ENCODE data around the gene PFDN4. TPM values are rescaled to one million over a fixed set of nuclear protein-coding genes. Genes with fewer than 3 reads are reported as not detected.

Gene PFDN4
- total RNA-seq, 1 experiment from 2014 or later: 90.1 TPM

- peaks cover 6% of the 10 kb centered on the region; the same call in 1 of the 2 replicates for H3K9me3 Mint-ChIP-seq
- ChIA-PET POLR2A (no interaction called here), CTCF (interaction anchor here (1.0 to 2.0 kb wide), 2 partner anchors 66 to 479 kb away, joined by 3 to 6 read pairs; no protein-coding TSS in a partner anchor)
- DNase-seq (ENCODE audit: low spot score): no peak
- ATAC-seq: no peak
- no peak overlapping the region for H3K4me3 Mint-ChIP-seq
- TF ChIP-seq, protein P1, sequence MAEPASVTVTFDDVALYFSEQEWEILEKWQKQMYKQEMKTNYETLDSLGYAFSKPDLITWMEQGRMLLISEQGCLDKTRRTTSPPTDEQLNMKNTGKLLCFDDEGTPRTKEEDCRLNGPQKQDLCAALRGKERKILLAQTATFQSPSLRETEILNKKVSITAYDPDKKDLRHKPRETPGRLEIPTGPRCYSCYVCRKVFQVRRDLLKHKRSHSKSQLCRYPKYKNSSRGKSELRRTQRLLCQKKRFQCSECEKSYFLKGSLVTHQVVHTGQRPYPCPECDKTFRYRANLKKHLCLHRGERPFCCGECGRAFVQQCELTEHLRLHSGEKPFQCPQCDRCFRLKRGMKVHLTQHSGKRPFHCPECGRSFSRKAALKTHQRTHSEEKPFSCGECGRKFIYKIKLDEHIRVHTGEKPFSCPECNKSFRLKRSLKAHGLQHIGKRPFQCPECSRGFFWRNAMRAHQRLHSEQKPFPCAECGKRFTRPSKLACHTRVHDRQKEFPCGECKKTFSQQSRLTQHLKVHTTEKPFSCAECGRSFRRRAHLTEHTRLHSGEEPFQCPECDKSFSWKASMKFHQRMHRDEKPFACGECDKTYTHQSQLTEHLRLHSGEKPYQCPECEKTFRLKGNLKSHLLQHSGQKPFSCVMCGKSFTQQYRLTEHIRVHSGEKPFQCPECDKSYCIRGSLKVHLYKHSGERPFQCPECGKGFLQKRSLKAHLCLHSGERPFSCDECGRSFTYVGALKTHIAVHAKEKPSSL (CRISPR knock-in tag; conservative IDR thresholded peaks at IDR 0.05): no peak
- TF ChIP-seq USF2 (CRISPR knock-in tag; IDR thresholded peaks at IDR 0.05) (no peak), NR1H2 (CRISPR knock-in tag; IDR thresholded peaks at IDR 0.05) (no peak), SP1 (CRISPR knock-in tag; conservative IDR thresholded peaks at IDR 0.05) (no peak)
- TF ChIP-seq, protein P2, sequence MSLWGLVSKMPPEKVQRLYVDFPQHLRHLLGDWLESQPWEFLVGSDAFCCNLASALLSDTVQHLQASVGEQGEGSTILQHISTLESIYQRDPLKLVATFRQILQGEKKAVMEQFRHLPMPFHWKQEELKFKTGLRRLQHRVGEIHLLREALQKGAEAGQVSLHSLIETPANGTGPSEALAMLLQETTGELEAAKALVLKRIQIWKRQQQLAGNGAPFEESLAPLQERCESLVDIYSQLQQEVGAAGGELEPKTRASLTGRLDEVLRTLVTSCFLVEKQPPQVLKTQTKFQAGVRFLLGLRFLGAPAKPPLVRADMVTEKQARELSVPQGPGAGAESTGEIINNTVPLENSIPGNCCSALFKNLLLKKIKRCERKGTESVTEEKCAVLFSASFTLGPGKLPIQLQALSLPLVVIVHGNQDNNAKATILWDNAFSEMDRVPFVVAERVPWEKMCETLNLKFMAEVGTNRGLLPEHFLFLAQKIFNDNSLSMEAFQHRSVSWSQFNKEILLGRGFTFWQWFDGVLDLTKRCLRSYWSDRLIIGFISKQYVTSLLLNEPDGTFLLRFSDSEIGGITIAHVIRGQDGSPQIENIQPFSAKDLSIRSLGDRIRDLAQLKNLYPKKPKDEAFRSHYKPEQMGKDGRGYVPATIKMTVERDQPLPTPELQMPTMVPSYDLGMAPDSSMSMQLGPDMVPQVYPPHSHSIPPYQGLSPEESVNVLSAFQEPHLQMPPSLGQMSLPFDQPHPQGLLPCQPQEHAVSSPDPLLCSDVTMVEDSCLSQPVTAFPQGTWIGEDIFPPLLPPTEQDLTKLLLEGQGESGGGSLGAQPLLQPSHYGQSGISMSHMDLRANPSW (CRISPR knock-in tag; conservative IDR thresholded peaks at IDR 0.05; ENCODE audit: low read depth): no peak
- no peaks in the 10 kb centered on the region for H3K36me3 Mint-ChIP-seq
- H3K27me3 Mint-ChIP-seq (ENCODE audit: low read depth): peaks cover 59% of the 10 kb centered on the region
- H3K27ac Mint-ChIP-seq: no peak overlapping the region
- peaks cover 20% of the 10 kb centered on the region for H3K4me1 Mint-ChIP-seq
Measured at GRCh38 chr20:54168961-54169862, 38.7 kb upstream of the PFDN4 start.

DNA sequence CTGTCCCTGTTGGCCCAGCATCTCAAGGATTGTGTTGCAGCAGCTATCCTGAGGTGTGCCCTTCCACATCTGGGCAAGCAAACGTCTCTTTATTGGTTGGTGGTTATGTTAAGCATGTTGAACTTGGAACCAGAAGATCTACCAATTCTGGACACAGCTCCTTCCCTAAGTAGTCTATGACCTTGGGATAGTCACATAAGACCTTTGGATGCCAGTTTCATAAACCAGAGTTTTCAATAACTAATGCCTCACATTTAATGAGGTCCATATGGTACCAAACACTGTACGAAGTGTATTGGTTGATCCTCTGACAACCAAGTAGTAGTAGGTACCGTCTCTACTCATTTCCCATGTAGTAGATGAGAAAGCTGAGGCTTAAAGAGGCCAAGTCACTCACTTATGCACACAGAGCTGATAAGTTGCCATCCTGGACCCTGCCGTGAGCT, 37.8 kb upstream of the PFDN4 start:
- H3K9me3 Mint-ChIP-seq: peaks cover 2% of the 10 kb centered on the region; the same call in 1 of the 2 replicates
- ChIA-PET CTCF (interaction anchor here (1.7 kb wide), 1 partner anchor 67 kb away, joined by 4 read pairs; no protein-coding TSS in a partner anchor), POLR2A (interaction anchor here (0.5 kb wide), 1 partner anchor 356 kb away, joined by 3 read pairs; no protein-coding TSS in a partner anchor)
- peaks cover 28% of the 10 kb centered on the region for H3K4me1 Mint-ChIP-seq
- no peaks in the 10 kb centered on the region for H3K36me3 Mint-ChIP-seq
- H3K4me3 Mint-ChIP-seq: no peak overlapping the region
- H3K27ac Mint-ChIP-seq: no peak overlapping the region
- peaks cover 68% of the 10 kb centered on the region for H3K27me3 Mint-ChIP-seq (ENCODE audit: low read depth)
- DNase-seq (ENCODE audit: low spot score) (no peak), ATAC-seq (no peak)
- no peak for TF ChIP-seq NR1H2 (CRISPR knock-in tag; IDR thresholded peaks at IDR 0.05)
- no peak for TF ChIP-seq SP1 (CRISPR knock-in tag; conservative IDR thresholded peaks at IDR 0.05)
- TF ChIP-seq, protein P3, sequence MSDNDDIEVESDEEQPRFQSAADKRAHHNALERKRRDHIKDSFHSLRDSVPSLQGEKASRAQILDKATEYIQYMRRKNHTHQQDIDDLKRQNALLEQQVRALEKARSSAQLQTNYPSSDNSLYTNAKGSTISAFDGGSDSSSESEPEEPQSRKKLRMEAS (CRISPR knock-in tag; IDR thresholded peaks at IDR 0.05): no peak
- no peak for TF ChIP-seq ATF1 (CRISPR knock-in tag; IDR thresholded peaks at IDR 0.05)
- no peak for TF ChIP-seq ZSCAN18 (CRISPR knock-in tag; IDR thresholded peaks at IDR 0.05)
- no peak for TF ChIP-seq SOX15 (CRISPR knock-in tag; IDR thresholded peaks at IDR 0.05)
- TF ChIP-seq, protein P4, sequence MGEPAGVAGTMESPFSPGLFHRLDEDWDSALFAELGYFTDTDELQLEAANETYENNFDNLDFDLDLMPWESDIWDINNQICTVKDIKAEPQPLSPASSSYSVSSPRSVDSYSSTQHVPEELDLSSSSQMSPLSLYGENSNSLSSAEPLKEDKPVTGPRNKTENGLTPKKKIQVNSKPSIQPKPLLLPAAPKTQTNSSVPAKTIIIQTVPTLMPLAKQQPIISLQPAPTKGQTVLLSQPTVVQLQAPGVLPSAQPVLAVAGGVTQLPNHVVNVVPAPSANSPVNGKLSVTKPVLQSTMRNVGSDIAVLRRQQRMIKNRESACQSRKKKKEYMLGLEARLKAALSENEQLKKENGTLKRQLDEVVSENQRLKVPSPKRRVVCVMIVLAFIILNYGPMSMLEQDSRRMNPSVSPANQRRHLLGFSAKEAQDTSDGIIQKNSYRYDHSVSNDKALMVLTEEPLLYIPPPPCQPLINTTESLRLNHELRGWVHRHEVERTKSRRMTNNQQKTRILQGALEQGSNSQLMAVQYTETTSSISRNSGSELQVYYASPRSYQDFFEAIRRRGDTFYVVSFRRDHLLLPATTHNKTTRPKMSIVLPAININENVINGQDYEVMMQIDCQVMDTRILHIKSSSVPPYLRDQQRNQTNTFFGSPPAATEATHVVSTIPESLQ (CRISPR knock-in tag; IDR thresholded peaks at IDR 0.05): no peak
- TF ChIP-seq TCF7 (CRISPR knock-in tag; IDR thresholded peaks at IDR 0.05; ENCODE audit: low read depth): no peak
- no peak for TF ChIP-seq CTCF (IDR thresholded peaks at IDR 0.05)
- TF ChIP-seq, protein P5, sequence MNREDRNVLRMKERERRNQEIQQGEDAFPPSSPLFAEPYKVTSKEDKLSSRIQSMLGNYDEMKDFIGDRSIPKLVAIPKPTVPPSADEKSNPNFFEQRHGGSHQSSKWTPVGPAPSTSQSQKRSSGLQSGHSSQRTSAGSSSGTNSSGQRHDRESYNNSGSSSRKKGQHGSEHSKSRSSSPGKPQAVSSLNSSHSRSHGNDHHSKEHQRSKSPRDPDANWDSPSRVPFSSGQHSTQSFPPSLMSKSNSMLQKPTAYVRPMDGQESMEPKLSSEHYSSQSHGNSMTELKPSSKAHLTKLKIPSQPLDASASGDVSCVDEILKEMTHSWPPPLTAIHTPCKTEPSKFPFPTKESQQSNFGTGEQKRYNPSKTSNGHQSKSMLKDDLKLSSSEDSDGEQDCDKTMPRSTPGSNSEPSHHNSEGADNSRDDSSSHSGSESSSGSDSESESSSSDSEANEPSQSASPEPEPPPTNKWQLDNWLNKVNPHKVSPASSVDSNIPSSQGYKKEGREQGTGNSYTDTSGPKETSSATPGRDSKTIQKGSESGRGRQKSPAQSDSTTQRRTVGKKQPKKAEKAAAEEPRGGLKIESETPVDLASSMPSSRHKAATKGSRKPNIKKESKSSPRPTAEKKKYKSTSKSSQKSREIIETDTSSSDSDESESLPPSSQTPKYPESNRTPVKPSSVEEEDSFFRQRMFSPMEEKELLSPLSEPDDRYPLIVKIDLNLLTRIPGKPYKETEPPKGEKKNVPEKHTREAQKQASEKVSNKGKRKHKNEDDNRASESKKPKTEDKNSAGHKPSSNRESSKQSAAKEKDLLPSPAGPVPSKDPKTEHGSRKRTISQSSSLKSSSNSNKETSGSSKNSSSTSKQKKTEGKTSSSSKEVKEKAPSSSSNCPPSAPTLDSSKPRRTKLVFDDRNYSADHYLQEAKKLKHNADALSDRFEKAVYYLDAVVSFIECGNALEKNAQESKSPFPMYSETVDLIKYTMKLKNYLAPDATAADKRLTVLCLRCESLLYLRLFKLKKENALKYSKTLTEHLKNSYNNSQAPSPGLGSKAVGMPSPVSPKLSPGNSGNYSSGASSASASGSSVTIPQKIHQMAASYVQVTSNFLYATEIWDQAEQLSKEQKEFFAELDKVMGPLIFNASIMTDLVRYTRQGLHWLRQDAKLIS (CRISPR knock-in tag; IDR thresholded peaks at IDR 0.05; ENCODE audit: borderline replicate concordance): no peak
- TF ChIP-seq JAZF1 (CRISPR knock-in tag; IDR thresholded peaks at IDR 0.05): no peak
- TF ChIP-seq TEAD4 (CRISPR knock-in tag; IDR thresholded peaks at IDR 0.05): no peak
- no peak for TF ChIP-seq ELF4 (CRISPR knock-in tag; IDR thresholded peaks at IDR 0.05; ENCODE audit: low read depth)

Data from WTC11 (cell line).